Caco-2 (cell line): Measurements from ENCODE around the gene DDX54. TPM values are rescaled to one million over a fixed set of nuclear protein-coding genes. Genes with fewer than 3 reads are reported as not detected.
"Not testable (repeated sequence)": the region's sequence is repeated elsewhere in the genome, so short reads cannot be mapped to it uniquely, and the experiment has no call there.

Source experiments
- BruUV-seq: library from RNA; stranded (reverse); fragments of 400-500 nt; replicated peaks from 2 replicates; lab custom pipeline; 2021; lab: Mats Ljungman, UMichigan
- CTCF ChIA-PET: fragments of 300-600 bp; sonication (Branson Sonifier 250); formaldehyde crosslinking; loops from one replicate; lab custom pipeline; 2022; ENCODE audit warnings: antibody characterized with exemption; lab: Charles Lee
- POLR2A ChIA-PET: fragments of 300-600 bp; sonication (Branson Sonifier 250); formaldehyde crosslinking; loops from one replicate; lab custom pipeline; 2022; ENCODE audit warnings: antibody characterized with exemption; lab: Charles Lee
- DNase-seq, 2 experiments: peaks; one replicate each; pipeline versions ENCODE4 v3.0.0 to v3.0.0-alpha.2; 2020 to 2022
- H3K27me3 ChIP-seq: replicated peaks from 2 replicates; pipeline ENCODE4 v1.6.0; 2011; ENCODE audit warnings: low read length; ENCODE audit not compliant: control insufficient read depth, insufficient read depth
- H3K36me3 ChIP-seq: 2 replicates; pipeline ENCODE4 v1.5.1; 2011; ENCODE audit warnings: low read length; ENCODE audit not compliant: control insufficient read depth, insufficient read depth
- H3K4me1 ChIP-seq: fragments of 250-450 bp; sonication (Bioruptor Pico); 2 replicates; pipeline ENCODE4 v1.5.1; 2020; ENCODE audit warnings: mild to moderate bottlenecking
- H3K4me3 ChIP-seq: 2 replicates; pipeline ENCODE4 v1.5.1; 2011; ENCODE audit warnings: low read depth, mild to moderate bottlenecking, control low read depth, low read length
- H3K9me3 ChIP-seq: fragments of 250-450 bp; sonication (Bioruptor Pico); 2 replicates; pipeline ENCODE4 v1.5.1; 2020; ENCODE audit warnings: mild to moderate bottlenecking, moderate library complexity
- H3K27ac Mint-ChIP-seq: one replicate; pipeline ENCODE4 v1.8.0; 2022; ENCODE audit warnings: mixed read lengths; ENCODE audit not compliant: unreplicated experiment
- H3K27me3 Mint-ChIP-seq: one replicate; pipeline ENCODE4 v1.8.0; 2022; ENCODE audit warnings: mixed read lengths; ENCODE audit not compliant: insufficient read depth, unreplicated experiment
- H3K36me3 Mint-ChIP-seq: one replicate; pipeline ENCODE4 v1.8.0; 2022; ENCODE audit warnings: mild to moderate bottlenecking, mixed read lengths; ENCODE audit not compliant: insufficient read depth, unreplicated experiment
- H3K4me1 Mint-ChIP-seq: one replicate; pipeline ENCODE4 v1.8.0; 2022; ENCODE audit warnings: low read depth, mixed read lengths; ENCODE audit not compliant: unreplicated experiment
- H3K4me3 Mint-ChIP-seq: one replicate; pipeline ENCODE4 v1.8.0; 2022; ENCODE audit warnings: mild to moderate bottlenecking, moderate library complexity, mixed read lengths; ENCODE audit not compliant: unreplicated experiment
- H3K9me3 Mint-ChIP-seq: one replicate; pipeline ENCODE4 v1.8.0; 2022; ENCODE audit warnings: mixed read lengths; ENCODE audit not compliant: unreplicated experiment
- intact Hi-C: fragments of 100-400 bp; cut with micrococcal nuclease; formaldehyde crosslinking; loops from one replicate; pipeline ENCODE4 v1.10.0; 2022; ENCODE audit not compliant: unreplicated experiment
- total RNA-seq: library from RNA; stranded (reverse); gene quantifications from 2 replicates; pipeline ENCODE4 v1.2.3, GENCODE V29; 2022
- TF ChIP-seq, protein P1 (sequence below), 2 experiments: fragments of 200-600 bp in 1 of 2; IDR thresholded peaks; 1 replicate in 1 of 2; 2 replicates in 1 of 2; pipeline versions ENCODE4 v1.5.1 to v1.8.0; 2011 to 2022; ENCODE audit warnings: antibody characterized with exemption in 1 of 2, control low read depth in 1 of 2, inconsistent platforms in 1 of 2, low read depth in 1 of 2, low read length in 1 of 2, mild to moderate bottlenecking in 1 of 2, moderate library complexity in 1 of 2; ENCODE audit not compliant: insufficient read depth in 1 of 2, severe bottlenecking in 1 of 2, unreplicated experiment in 1 of 2

Gene DDX54
- total RNA-seq, 1 experiment from 2014 or later = 110 TPM

GRCh38 chr12:113143959-113144358 is 41.3 kb downstream of the DDX54 start:
- intact Hi-C loops = no loop called here
- Mint-ChIP-seq H3K27me3 (peaks cover 4% of the 10 kb centered on the region), H3K4me1 (no peaks in the 10 kb centered on the region), H3K4me3 (no peak overlapping the region), H3K9me3 (no peaks in the 10 kb centered on the region), H3K36me3 (no peaks in the 10 kb centered on the region), H3K27ac (no peak overlapping the region)
- Histone ChIP-seq H3K36me3 (no peaks in the 10 kb centered on the region), H3K27me3 (no peaks in the 10 kb centered on the region), H3K4me3 (no peak overlapping the region), H3K9me3 (no peaks in the 10 kb centered on the region), H3K4me1 (no peaks in the 10 kb centered on the region)
- ChIA-PET CTCF (no interaction called here), POLR2A (no interaction called here)
- no peak for DNase-seq
- TF ChIP-seq, protein P1, sequence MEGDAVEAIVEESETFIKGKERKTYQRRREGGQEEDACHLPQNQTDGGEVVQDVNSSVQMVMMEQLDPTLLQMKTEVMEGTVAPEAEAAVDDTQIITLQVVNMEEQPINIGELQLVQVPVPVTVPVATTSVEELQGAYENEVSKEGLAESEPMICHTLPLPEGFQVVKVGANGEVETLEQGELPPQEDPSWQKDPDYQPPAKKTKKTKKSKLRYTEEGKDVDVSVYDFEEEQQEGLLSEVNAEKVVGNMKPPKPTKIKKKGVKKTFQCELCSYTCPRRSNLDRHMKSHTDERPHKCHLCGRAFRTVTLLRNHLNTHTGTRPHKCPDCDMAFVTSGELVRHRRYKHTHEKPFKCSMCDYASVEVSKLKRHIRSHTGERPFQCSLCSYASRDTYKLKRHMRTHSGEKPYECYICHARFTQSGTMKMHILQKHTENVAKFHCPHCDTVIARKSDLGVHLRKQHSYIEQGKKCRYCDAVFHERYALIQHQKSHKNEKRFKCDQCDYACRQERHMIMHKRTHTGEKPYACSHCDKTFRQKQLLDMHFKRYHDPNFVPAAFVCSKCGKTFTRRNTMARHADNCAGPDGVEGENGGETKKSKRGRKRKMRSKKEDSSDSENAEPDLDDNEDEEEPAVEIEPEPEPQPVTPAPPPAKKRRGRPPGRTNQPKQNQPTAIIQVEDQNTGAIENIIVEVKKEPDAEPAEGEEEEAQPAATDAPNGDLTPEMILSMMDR (IDR thresholded peaks at IDR 0.05; ENCODE audit: insufficient read depth in 1 of 2, low read depth in 1 of 2, low read length in 1 of 2, severe bottlenecking in 1 of 2, unreplicated experiment in 1 of 2) = no peak
- no TSS peak for BruUV-seq

DNA sequence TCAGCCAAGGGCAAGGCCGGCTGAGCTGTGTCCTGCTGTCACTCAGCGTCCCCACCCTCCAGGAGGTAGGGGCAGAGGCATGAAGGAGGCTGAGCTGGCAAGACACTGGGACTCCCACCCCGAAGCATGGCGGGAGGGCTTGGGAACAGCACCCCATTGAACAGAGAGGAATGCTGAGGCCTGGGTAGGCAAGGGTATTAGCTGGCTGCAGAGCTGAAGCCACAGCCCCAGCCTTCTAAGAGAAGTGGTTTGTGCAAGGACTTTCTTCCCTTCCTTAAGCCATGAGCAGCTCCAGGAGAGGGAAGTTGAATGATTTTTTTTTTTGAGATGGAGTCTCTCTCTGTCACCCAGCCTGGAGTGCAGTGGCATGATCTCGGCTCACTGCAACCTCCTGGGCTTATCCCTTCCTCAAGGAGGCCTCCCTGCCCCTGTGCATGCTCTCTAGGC is 42.4 kb downstream of the DDX54 start:
- BruUV-seq = no TSS peak
- H3K27me3 Mint-ChIP-seq = peaks cover 4% of the 10 kb centered on the region

GRCh38 chr12:113142173-113142885 is 42.9 kb downstream of the DDX54 start:
- Mint-ChIP-seq H3K36me3 (no peaks in the 10 kb centered on the region), H3K4me3 (no peak overlapping the region), H3K4me1 (no peaks in the 10 kb centered on the region), H3K27me3 (peaks cover 2% of the 10 kb centered on the region), H3K9me3 (no peaks in the 10 kb centered on the region), H3K27ac (no peak overlapping the region)
- no peak for DNase-seq
- TF ChIP-seq, protein P1 (IDR thresholded peaks at IDR 0.05; ENCODE audit: insufficient read depth in 1 of 2, low read depth in 1 of 2, low read length in 1 of 2, severe bottlenecking in 1 of 2, unreplicated experiment in 1 of 2) = no peak
- no peaks in the 10 kb centered on the region for H3K27me3 ChIP-seq
- intact Hi-C loops = no loop called here
- H3K9me3 ChIP-seq = no peaks in the 10 kb centered on the region
- CTCF ChIA-PET = no interaction called here
- H3K36me3 ChIP-seq = no peaks in the 10 kb centered on the region
- no peak overlapping the region for H3K4me3 ChIP-seq
- POLR2A ChIA-PET = no interaction called here
- H3K4me1 ChIP-seq = no peaks in the 10 kb centered on the region
- no TSS peak for BruUV-seq

More for the DNA sequence above, 42.4 kb downstream of the DDX54 start:
- Mint-ChIP-seq H3K27ac (no peak overlapping the region), H3K4me1 (no peaks in the 10 kb centered on the region), H3K4me3 (no peak overlapping the region), H3K36me3 (no peaks in the 10 kb centered on the region), H3K9me3 (no peaks in the 10 kb centered on the region)
- intact Hi-C loops = no loop called here
- Histone ChIP-seq H3K27me3 (no peaks in the 10 kb centered on the region), H3K9me3 (no peaks in the 10 kb centered on the region), H3K4me3 (no peak overlapping the region), H3K4me1 (no peaks in the 10 kb centered on the region), H3K36me3 (no peaks in the 10 kb centered on the region)
- TF ChIP-seq, protein P1 (IDR thresholded peaks at IDR 0.05; ENCODE audit: insufficient read depth in 1 of 2, low read depth in 1 of 2, low read length in 1 of 2, severe bottlenecking in 1 of 2, unreplicated experiment in 1 of 2) = no peak
- ChIA-PET POLR2A (no interaction called here), CTCF (no interaction called here)
- no peak for DNase-seq

DNA sequence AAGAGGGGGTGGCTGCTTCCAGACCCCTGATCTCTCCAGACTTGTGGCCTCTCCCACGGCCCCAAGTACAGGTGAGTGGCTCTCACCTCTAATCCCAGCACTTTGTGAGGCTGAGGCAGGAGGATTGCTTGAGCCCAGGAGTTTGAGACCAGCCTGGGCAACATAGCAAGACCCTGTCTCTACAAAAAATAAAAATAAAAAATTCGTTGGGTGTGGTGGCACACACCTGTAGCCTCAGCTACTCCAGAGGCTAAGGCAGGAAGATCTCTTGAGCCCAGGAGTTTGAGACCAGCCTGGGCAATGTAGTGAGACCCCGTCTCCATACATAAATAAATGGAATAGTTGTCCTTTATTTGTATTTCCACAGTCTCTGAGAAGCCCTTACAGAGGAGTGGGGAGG is 43.6 kb downstream of the DDX54 start:
- H3K4me1 ChIP-seq, H3K27ac Mint-ChIP-seq, H3K27me3 ChIP-seq, BruUV-seq, H3K4me3 ChIP-seq, DNase-seq, CTCF ChIA-PET, H3K4me3 Mint-ChIP-seq, POLR2A ChIA-PET, H3K36me3 ChIP-seq, intact Hi-C loops, H3K27me3 Mint-ChIP-seq, H3K36me3 Mint-ChIP-seq, H3K9me3 ChIP-seq, H3K9me3 Mint-ChIP-seq, H3K4me1 Mint-ChIP-seq: not testable (repeated sequence)
